ENCODE results near the gene MRPS2.
"Not testable (repeated sequence)": the region's sequence is repeated elsewhere in the genome, so short reads cannot be mapped to it uniquely, and the experiment has no call there.

Gene MRPS2

GRCh38 chr9:135533113-135533512 lies 32.6 kb downstream of the MRPS2 start:
- H3K4me3 ChIP-seq (ENCODE audit: low read depth in 1 of 2, low read length in 2 of 2) = no peak overlapping the region
- H3K27me3 ChIP-seq (ENCODE audit: low read depth, low read length) = no peaks in the 10 kb centered on the region
- H3K4me1 ChIP-seq (ENCODE audit: control insufficient read depth in 1 of 2, insufficient read depth in 2 of 2, low read length in 2 of 2) = no peaks in the 10 kb centered on the region
- peaks cover 0 to 3% of the 10 kb centered on the region in 2 donors for H3K9me3 ChIP-seq (ENCODE audit: control insufficient read depth in 1 of 2, low read length in 2 of 2)
- no peak overlapping the region for H3K27ac ChIP-seq (ENCODE audit: low read length)
- no peaks in the 10 kb centered on the region for H3K36me3 ChIP-seq (ENCODE audit: control insufficient read depth in 1 of 2, insufficient read depth in 2 of 2, low read length in 2 of 2)

- H3K27me3 ChIP-seq (ENCODE audit: low read depth, low read length) = no peaks in the 10 kb centered on the region
- H3K4me1 ChIP-seq (ENCODE audit: control insufficient read depth in 1 of 2, insufficient read depth in 2 of 2, low read length in 2 of 2) = no peaks in the 10 kb centered on the region
- H3K9me3 ChIP-seq (ENCODE audit: control insufficient read depth in 1 of 2, low read length in 2 of 2) = peaks cover 0 to 3% of the 10 kb centered on the region in 2 donors
- H3K36me3 ChIP-seq (ENCODE audit: control insufficient read depth in 1 of 2, insufficient read depth in 2 of 2, low read length in 2 of 2) = no peaks in the 10 kb centered on the region
- no peak overlapping the region for H3K4me3 ChIP-seq (ENCODE audit: low read depth in 1 of 2, low read length in 2 of 2)
- H3K27ac ChIP-seq (ENCODE audit: low read length) = no peak overlapping the region
Observed at GRCh38 chr9:135533674-135534073, 33.2 kb downstream of the MRPS2 start.

GRCh38 chr9:135534192-135534711 lies 33.8 kb downstream of the MRPS2 start:
- H3K4me3 ChIP-seq (ENCODE audit: low read depth in 1 of 2, low read length in 2 of 2); H3K9me3 ChIP-seq (ENCODE audit: control insufficient read depth in 1 of 2, low read length in 2 of 2); H3K36me3 ChIP-seq (ENCODE audit: control insufficient read depth in 1 of 2, insufficient read depth in 2 of 2, low read length in 2 of 2); H3K27me3 ChIP-seq (ENCODE audit: low read depth, low read length); H3K27ac ChIP-seq (ENCODE audit: low read length); H3K4me1 ChIP-seq (ENCODE audit: control insufficient read depth in 1 of 2, insufficient read depth in 2 of 2, low read length in 2 of 2): not testable (repeated sequence)

GRCh38 chr9:135534826-135535225 lies 34.3 kb downstream of the MRPS2 start:
- not testable (repeated sequence) for H3K9me3 ChIP-seq (ENCODE audit: control insufficient read depth in 1 of 2, low read length in 2 of 2); H3K27ac ChIP-seq (ENCODE audit: low read length); H3K36me3 ChIP-seq (ENCODE audit: control insufficient read depth in 1 of 2, insufficient read depth in 2 of 2, low read length in 2 of 2); H3K4me1 ChIP-seq (ENCODE audit: control insufficient read depth in 1 of 2, insufficient read depth in 2 of 2, low read length in 2 of 2); H3K4me3 ChIP-seq (ENCODE audit: low read depth in 1 of 2, low read length in 2 of 2); H3K27me3 ChIP-seq (ENCODE audit: low read depth, low read length)

DNA sequence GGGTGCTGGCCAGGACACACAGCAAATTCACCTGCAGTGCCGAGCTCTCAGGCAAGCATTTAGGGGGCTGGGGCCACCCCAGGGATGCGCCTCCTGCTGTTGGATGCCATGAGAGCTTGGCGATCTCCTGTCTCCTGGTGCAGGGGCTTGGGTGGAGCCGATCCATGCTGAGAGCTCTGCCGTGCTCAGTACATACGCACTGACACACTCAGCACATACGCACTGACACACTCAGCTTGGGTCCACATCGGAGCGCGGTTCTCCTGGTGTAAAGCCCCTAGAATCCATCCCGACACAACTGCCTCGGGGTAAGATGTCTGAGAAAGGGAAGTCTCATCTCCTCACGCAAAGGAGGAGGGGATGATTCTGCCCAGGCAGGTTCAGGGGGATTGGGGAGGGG lies 35.1 kb downstream of the MRPS2 start:
- not testable (repeated sequence) for H3K4me1 ChIP-seq (ENCODE audit: control insufficient read depth in 1 of 2, insufficient read depth in 2 of 2, low read length in 2 of 2); H3K27ac ChIP-seq (ENCODE audit: low read length); H3K36me3 ChIP-seq (ENCODE audit: control insufficient read depth in 1 of 2, insufficient read depth in 2 of 2, low read length in 2 of 2); H3K27me3 ChIP-seq (ENCODE audit: low read depth, low read length); H3K9me3 ChIP-seq (ENCODE audit: control insufficient read depth in 1 of 2, low read length in 2 of 2); H3K4me3 ChIP-seq (ENCODE audit: low read depth in 1 of 2, low read length in 2 of 2)

DNA sequence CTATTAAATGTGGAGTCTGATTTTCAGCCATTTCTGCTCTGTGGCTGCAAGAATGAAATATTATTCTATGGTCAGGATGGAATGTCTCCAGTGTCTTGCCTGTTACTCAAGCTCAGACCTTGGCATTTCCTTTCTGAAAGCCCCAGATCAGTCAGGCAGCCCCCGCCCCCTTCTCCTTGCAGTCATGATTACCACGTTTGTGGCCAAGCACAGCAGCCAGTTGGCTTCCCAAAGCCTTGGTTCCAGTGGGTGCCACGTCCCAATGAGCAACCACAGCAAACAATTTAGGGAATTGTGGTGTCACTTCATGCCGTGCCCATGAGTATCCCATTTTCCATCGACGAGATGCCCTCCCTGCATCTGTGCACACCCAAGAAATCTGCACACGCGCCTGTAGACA lies 35.7 kb downstream of the MRPS2 start:
- no peaks in the 10 kb centered on the region for H3K4me1 ChIP-seq (ENCODE audit: control insufficient read depth in 1 of 2, insufficient read depth in 2 of 2, low read length in 2 of 2)
- no peaks in the 10 kb centered on the region for H3K27me3 ChIP-seq (ENCODE audit: low read depth, low read length)
- H3K36me3 ChIP-seq (ENCODE audit: control insufficient read depth in 1 of 2, insufficient read depth in 2 of 2, low read length in 2 of 2) = no peaks in the 10 kb centered on the region
- no peaks in the 10 kb centered on the region for H3K9me3 ChIP-seq (ENCODE audit: control insufficient read depth in 1 of 2, low read length in 2 of 2)
- H3K4me3 ChIP-seq (ENCODE audit: low read depth in 1 of 2, low read length in 2 of 2) = no peak overlapping the region
- H3K27ac ChIP-seq (ENCODE audit: low read length) = no peak overlapping the region

GRCh38 chr9:135543262-135543894 lies 42.9 kb downstream of the MRPS2 start:
- H3K36me3 ChIP-seq (ENCODE audit: control insufficient read depth in 1 of 2, insufficient read depth in 2 of 2, low read length in 2 of 2); H3K27ac ChIP-seq (ENCODE audit: low read length); H3K9me3 ChIP-seq (ENCODE audit: control insufficient read depth in 1 of 2, low read length in 2 of 2); H3K4me1 ChIP-seq (ENCODE audit: control insufficient read depth in 1 of 2, insufficient read depth in 2 of 2, low read length in 2 of 2); H3K4me3 ChIP-seq (ENCODE audit: low read depth in 1 of 2, low read length in 2 of 2); H3K27me3 ChIP-seq (ENCODE audit: low read depth, low read length): not testable (repeated sequence)

GRCh38 chr9:135544981-135545635 lies 44.6 kb downstream of the MRPS2 start:
- Histone ChIP-seq H3K4me3 (ENCODE audit: low read depth in 1 of 2, low read length in 2 of 2) (no peak overlapping the region), H3K36me3 (ENCODE audit: control insufficient read depth in 1 of 2, insufficient read depth in 2 of 2, low read length in 2 of 2) (no peaks in the 10 kb centered on the region), H3K27ac (ENCODE audit: low read length) (no peak overlapping the region), H3K4me1 (ENCODE audit: control insufficient read depth in 1 of 2, insufficient read depth in 2 of 2, low read length in 2 of 2) (no peaks in the 10 kb centered on the region), H3K27me3 (ENCODE audit: low read depth, low read length) (no peaks in the 10 kb centered on the region), H3K9me3 (ENCODE audit: control insufficient read depth in 1 of 2, low read length in 2 of 2) (no peaks in the 10 kb centered on the region)

- H3K27ac ChIP-seq (ENCODE audit: low read length) = not testable (repeated sequence)
Observed at GRCh38 chr9:135545646-135546176, 45.2 kb downstream of the MRPS2 start, which contains the start of gene OBP2A. TSS of gene OBP2A (plus strand) at chr9:135546126. CDS start at chr9:135546181, 55 bp downstream.

DNA sequence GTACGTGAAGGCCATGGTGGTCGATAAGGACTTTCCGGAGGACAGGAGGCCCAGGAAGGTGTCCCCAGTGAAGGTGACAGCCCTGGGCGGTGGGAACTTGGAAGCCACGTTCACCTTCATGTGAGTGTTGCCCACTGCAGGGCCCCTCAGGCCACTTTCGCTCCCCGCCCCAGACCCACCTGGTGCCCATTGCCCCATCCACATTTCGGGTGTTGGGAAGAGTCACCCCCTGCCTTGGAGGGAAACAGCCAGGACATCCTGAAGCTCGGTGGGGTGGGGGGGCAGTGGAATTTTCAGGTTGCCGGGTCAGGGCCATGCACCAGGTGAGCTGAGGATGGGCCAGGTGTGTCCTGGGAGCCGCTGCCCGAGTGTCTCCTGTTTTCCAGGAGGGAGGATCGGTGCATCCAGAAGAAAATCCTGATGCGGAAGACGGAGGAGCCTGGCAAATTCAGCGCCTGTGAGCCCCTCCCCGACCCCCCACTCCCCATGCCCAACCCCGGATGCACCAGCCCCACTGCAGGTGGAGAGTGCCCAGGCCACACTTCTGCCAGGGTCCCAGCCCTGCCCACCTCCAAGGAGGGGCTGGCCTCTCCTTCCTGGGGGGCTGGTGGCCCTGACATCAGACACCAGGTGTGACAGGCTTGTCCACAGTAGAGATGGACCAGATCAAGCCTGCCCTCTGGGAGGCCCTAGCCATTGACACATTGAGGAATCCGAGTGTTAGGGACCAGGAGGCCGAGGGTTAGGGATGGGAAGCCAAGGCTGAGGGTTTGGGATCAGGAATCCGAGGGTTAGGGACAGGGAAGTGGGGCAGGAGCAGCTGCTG lies 46.5 kb downstream of the MRPS2 start:
- not testable (repeated sequence) for H3K27ac ChIP-seq (ENCODE audit: low read length); H3K4me3 ChIP-seq (ENCODE audit: low read depth in 1 of 2, low read length in 2 of 2); H3K9me3 ChIP-seq (ENCODE audit: control insufficient read depth in 1 of 2, low read length in 2 of 2); H3K27me3 ChIP-seq (ENCODE audit: low read depth, low read length); H3K36me3 ChIP-seq (ENCODE audit: control insufficient read depth in 1 of 2, insufficient read depth in 2 of 2, low read length in 2 of 2); H3K4me1 ChIP-seq (ENCODE audit: control insufficient read depth in 1 of 2, insufficient read depth in 2 of 2, low read length in 2 of 2)

More at GRCh38 chr9:135545646-135546176, 45.2 kb downstream of the MRPS2 start, which contains the start of gene OBP2A:
- not testable (repeated sequence) for H3K4me3 ChIP-seq (ENCODE audit: low read depth in 1 of 2, low read length in 2 of 2); H3K27me3 ChIP-seq (ENCODE audit: low read depth, low read length); H3K4me1 ChIP-seq (ENCODE audit: control insufficient read depth in 1 of 2, insufficient read depth in 2 of 2, low read length in 2 of 2); H3K9me3 ChIP-seq (ENCODE audit: control insufficient read depth in 1 of 2, low read length in 2 of 2); H3K36me3 ChIP-seq (ENCODE audit: control insufficient read depth in 1 of 2, insufficient read depth in 2 of 2, low read length in 2 of 2)
